ENCODE measurements around the gene SCAMP4.

Gene SCAMP4

GRCh38 chr19:1970003-1970805, 65.0 kb downstream of the SCAMP4 start:
- TF ChIP-seq CTCF (IDR thresholded peaks at IDR 0.05; ENCODE audit: low read length) (no peak), EZH2 (IDR thresholded peaks at IDR 0.05; ENCODE audit: borderline replicate concordance, low read length) (no peak)
- peaks cover 31% of the 10 kb centered on the region for H3K36me3 ChIP-seq (ENCODE audit: insufficient read depth, low read length)
- no peak overlapping the region for H3K4me2 ChIP-seq (ENCODE audit: low read length)
- H3K9me2 ChIP-seq (ENCODE audit: low read depth, low read length) = no peaks in the 10 kb centered on the region
- no peak overlapping the region for H2AFZ ChIP-seq (ENCODE audit: low read length)
- no peaks in the 10 kb centered on the region for H3K27me3 ChIP-seq (ENCODE audit: insufficient read depth, low read length)
- no peaks in the 10 kb centered on the region for H3K4me1 ChIP-seq (ENCODE audit: insufficient read depth, low read length, severe bottlenecking)
- H4K20me1 ChIP-seq (ENCODE audit: insufficient read depth, low read length) = no peaks in the 10 kb centered on the region
- H3K4me3 ChIP-seq (ENCODE audit: low read depth, low read length, poor library complexity, severe bottlenecking) = no peak overlapping the region
- H3K27ac ChIP-seq (ENCODE audit: low read depth, low read length, poor library complexity, severe bottlenecking) = no peak overlapping the region
- H3F3A ChIP-seq (ENCODE audit: insufficient read depth, low read length) = no peaks in the 10 kb centered on the region
- no peak overlapping the region for H3K9ac ChIP-seq (ENCODE audit: low read length)
- H3K79me2 ChIP-seq (ENCODE audit: insufficient read depth, low read length) = 0 out of 2 replicates have a peak, but pooled peaks cover 3% of the 10 kb centered on the region
- no peaks in the 10 kb centered on the region for H3K9me3 ChIP-seq (ENCODE audit: low read length)

GRCh38 chr19:1970806-1971502, 65.8 kb downstream of the SCAMP4 start:
- Histone ChIP-seq H3K4me2 (ENCODE audit: low read length) (no peak overlapping the region), H3K4me3 (ENCODE audit: low read depth, low read length, poor library complexity, severe bottlenecking) (no peak overlapping the region), H3K27ac (ENCODE audit: low read depth, low read length, poor library complexity, severe bottlenecking) (no peak overlapping the region), H3K9ac (ENCODE audit: low read length) (no peak overlapping the region), H3K79me2 (ENCODE audit: insufficient read depth, low read length) (0 out of 2 replicates have a peak, but pooled peaks cover 3% of the 10 kb centered on the region), H4K20me1 (ENCODE audit: insufficient read depth, low read length) (no peaks in the 10 kb centered on the region), H3K36me3 (ENCODE audit: insufficient read depth, low read length) (peaks cover 37% of the 10 kb centered on the region), H3K4me1 (ENCODE audit: insufficient read depth, low read length, severe bottlenecking) (no peaks in the 10 kb centered on the region), H3F3A (ENCODE audit: insufficient read depth, low read length) (no peaks in the 10 kb centered on the region), H3K9me2 (ENCODE audit: low read depth, low read length) (no peaks in the 10 kb centered on the region), H3K27me3 (ENCODE audit: insufficient read depth, low read length) (no peaks in the 10 kb centered on the region), H3K9me3 (ENCODE audit: low read length) (no peaks in the 10 kb centered on the region), H2AFZ (ENCODE audit: low read length) (no peak overlapping the region)
- no peak for TF ChIP-seq CTCF (IDR thresholded peaks at IDR 0.05; ENCODE audit: low read length)

GRCh38 chr19:1974381-1975161, 69.4 kb downstream of the SCAMP4 start:
- 0 out of 2 replicates have a peak, but pooled peaks cover 3% of the 10 kb centered on the region for H3K79me2 ChIP-seq (ENCODE audit: insufficient read depth, low read length)
- H4K20me1 ChIP-seq (ENCODE audit: insufficient read depth, low read length) = no peaks in the 10 kb centered on the region
- TF ChIP-seq EZH2 (IDR thresholded peaks at IDR 0.05; ENCODE audit: borderline replicate concordance, low read length) (no peak), CTCF (IDR thresholded peaks at IDR 0.05; ENCODE audit: low read length) (no peak)
- H2AFZ ChIP-seq (ENCODE audit: low read length) = no peak overlapping the region
- H3K4me3 ChIP-seq (ENCODE audit: low read depth, low read length, poor library complexity, severe bottlenecking) = no peak overlapping the region
- H3K27ac ChIP-seq (ENCODE audit: low read depth, low read length, poor library complexity, severe bottlenecking) = no peak overlapping the region
- no peaks in the 10 kb centered on the region for H3F3A ChIP-seq (ENCODE audit: insufficient read depth, low read length)
- H3K9me3 ChIP-seq (ENCODE audit: low read length) = no peaks in the 10 kb centered on the region
- no peaks in the 10 kb centered on the region for H3K4me1 ChIP-seq (ENCODE audit: insufficient read depth, low read length, severe bottlenecking)
- no peak overlapping the region for H3K9ac ChIP-seq (ENCODE audit: low read length)
- H3K9me2 ChIP-seq (ENCODE audit: low read depth, low read length) = no peaks in the 10 kb centered on the region
- H3K4me2 ChIP-seq (ENCODE audit: low read length) = no peak overlapping the region
- H3K27me3 ChIP-seq (ENCODE audit: insufficient read depth, low read length) = no peaks in the 10 kb centered on the region
- H3K36me3 ChIP-seq (ENCODE audit: insufficient read depth, low read length) = peaks cover 49% of the 10 kb centered on the region

All from OCI-LY1 (cell line).